ENCODE data around the gene SEBOX. TPM values are rescaled to one million over a fixed set of nuclear protein-coding genes. Genes with fewer than 3 reads are reported as not detected.

The SEBOX gene, protein sequence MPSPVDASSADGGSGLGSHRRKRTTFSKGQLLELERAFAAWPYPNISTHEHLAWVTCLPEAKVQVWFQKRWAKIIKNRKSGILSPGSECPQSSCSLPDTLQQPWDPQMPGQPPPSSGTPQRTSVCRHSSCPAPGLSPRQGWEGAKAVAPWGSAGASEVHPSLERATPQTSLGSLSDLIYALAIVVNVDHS
- not detected in 2 replicates for total RNA-seq

DNA sequence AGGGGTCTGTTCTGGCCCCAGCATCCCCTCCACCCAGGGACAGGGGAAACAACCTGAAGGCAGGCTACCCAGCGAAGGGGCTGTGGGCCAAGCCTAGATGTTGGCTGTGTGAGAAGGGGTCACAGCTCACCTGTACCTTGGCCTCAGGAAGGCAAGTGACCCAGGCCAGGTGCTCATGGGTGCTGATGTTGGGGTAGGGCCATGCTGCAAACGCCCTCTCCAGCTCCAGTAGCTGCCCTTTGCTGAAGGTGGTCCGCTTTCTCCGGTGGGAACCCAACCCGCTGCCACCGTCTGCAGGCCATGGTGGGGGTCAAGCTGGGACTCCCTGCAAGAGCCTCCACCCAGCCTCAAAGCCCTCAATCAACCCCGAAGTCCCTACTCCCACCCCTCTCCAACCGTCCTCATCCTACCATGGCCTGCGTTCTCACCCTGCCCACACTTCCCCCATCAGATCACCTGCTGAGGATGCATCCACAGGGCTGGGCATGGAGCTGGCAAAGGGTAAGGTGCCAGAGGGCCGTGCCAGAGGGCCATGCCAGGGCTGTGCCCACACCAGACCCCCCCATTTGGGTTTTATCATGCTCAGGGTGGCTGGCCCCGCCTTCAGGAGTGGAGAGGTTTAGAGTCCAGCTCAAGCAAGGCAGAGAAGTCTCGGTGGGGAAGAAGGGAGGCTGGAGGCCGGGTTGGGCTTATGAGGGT lies at the start of gene SEBOX:
Gene SEBOX, minus strand, starts transcription at position 535 of the 699 bp plus-strand sequence. Its CDS starts 48 bp downstream, at position 487.
- intact Hi-C loops (cut with micrococcal nuclease): no loop called here

DNA sequence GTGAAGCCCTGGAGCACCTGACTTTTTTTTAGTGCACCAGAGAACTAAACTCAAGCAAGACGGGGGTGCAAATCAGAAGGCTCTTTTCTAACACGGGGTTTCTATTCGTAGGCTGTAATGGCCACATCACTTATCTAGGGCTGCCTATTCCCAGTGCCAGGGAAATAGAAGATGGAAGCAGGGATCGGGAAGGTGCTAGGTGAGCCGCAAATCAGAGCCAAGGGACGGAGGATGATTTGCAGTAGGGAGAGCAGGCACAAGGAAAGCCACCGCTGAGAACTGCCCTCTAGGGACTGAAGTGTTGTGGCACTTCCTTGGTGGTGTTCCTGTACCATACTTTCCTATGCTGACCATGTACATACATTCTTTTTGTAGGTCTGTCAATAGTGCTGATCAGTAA lies 48.8 kb upstream of the SEBOX start:
- intact Hi-C loops (cut with micrococcal nuclease): no loop called here

DNA sequence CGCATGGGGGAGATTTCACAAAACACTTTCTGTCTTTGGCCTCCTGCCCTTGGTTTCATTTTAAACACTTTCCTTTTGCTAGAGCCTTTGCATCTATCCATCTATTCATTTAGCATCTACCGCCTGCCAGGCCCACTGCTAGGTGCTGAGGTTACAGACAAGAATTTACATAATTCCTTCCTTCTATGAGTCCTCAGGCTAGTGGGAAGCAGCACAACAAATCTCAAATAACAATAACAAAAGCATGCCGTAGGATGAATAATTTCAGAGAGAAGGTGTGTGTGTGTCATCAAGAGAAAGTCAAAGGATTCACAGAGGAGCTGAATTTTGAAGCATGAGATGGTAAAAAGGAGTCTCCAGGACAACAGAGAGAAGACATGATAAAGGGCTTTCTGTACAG lies 47.1 kb upstream of the SEBOX start:
- intact Hi-C loops (cut with micrococcal nuclease): no loop called here

DNA sequence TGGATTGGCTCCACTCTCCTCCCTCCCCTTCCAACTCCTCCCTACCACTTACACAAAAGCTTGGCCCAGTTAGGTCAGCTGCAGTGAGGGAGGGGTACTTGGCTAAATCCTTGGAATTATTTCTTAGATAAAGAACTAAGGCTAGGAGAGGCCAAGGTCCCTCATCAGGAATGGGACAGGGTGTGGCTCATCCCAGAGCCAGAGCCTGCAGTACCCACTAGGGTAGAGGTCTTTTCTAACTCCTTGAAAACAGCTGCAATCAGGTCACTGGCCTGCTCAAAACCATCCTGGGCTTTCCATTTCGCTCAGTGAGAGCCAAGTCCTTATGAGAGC lies 42.9 kb upstream of the SEBOX start:
- intact Hi-C loops (cut with micrococcal nuclease): no loop called here

DNA sequence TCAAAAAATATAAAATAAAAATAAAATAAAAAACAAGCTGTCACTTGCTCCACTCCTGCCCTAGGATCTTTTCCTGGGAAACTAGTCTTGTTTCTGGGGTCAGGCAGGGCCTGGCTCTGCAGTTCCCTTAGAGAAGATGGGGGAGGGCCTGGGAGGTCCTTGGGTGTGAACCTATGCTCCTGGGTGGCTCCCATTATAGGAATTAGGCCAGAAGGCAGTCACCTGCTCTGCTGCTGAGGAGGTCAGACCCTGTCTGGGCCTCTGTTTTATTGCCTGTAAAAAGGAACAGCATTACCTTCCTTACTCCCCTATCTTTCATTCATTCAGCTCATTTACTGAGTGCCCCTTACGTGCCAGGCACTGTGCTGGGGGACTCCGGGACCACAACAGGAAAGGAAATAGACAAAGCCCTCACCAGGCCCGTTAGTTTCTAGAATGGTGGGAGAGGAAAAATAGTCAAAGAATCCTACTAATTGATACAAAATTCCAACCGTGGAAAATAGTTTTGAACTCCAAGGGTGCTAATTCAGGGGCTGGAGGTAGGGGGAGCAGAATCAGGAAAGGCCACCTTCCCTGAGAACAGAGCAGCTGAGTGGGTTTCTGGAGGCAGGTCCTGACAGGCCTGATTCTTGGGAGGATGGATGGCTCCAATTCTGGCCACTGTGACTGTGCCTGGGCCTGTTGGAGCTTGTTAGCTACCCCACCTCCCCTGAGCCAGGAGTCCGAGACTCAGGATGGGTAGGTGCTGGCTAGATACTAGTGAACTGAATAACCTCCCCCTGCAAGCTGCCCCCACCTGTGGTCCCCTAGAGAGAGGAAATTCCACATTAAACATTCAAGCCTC lies 42.4 kb upstream of the SEBOX start:
- intact Hi-C loops (cut with micrococcal nuclease): no loop called here

DNA sequence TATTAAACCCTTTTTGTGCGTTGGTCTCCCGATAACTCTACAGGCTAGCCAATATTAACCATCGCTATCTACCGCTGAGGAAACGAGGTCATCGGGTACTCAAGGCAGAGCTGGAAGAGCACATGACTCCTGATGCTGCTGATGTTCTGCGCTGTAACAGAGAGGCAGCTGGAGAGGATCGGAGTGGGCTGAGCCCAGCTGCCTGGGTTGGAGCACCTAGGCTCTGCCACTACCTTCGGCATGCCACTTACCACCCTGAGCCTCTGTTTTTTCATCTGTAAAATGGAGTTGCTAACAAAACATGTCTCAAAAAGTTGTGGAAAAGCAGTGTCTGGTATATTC lies 41.4 kb upstream of the SEBOX start:
- intact Hi-C loops (cut with micrococcal nuclease): no loop called here

DNA sequence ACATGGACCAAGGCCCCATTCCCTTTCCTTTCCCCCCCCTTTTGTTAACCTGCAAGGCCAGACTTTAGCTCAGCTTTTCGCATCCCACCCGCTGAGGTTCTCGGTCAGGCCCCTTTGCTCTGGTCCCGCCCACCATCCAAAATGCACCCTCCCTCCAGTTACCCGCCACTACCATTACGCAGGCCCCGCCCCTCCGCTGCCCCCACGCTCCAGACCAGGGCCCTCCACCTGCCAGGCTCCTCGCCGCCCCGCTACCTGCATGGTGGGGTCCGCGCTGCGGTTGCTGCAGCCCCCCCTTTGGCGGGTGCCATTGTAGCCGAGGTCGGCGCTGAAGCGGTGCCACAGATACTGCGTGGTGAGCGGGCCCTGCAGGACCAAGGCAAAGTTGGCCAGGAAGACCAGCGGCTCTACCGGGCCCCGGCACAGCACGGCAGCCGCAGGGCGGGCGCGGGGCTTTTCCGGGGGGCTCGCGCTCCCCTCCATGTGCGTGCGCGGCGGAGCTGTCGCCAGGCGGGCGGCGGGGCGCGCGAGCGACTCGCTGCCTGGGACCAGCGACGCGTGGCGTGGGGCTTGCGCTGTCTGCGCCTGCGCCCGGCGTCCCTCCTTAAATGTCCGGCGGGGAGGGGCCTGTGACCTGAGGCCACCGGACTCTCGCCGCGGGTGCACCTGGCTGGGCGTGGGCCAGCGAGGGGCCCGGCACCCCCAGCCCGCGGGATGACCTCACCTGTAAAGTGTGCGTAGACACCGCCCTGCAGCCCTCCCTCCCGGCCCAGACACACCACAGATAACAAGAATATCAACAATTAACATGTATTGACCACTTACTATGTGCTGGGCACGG lies 40.9 kb upstream of the SEBOX start, which contains the start of gene SLC46A1:
Gene SLC46A1, minus strand, starts transcription at position 581 of the 841 bp plus-strand sequence. Its CDS starts 98 bp downstream, at position 483.
- intact Hi-C loops (cut with micrococcal nuclease): no loop called here

DNA sequence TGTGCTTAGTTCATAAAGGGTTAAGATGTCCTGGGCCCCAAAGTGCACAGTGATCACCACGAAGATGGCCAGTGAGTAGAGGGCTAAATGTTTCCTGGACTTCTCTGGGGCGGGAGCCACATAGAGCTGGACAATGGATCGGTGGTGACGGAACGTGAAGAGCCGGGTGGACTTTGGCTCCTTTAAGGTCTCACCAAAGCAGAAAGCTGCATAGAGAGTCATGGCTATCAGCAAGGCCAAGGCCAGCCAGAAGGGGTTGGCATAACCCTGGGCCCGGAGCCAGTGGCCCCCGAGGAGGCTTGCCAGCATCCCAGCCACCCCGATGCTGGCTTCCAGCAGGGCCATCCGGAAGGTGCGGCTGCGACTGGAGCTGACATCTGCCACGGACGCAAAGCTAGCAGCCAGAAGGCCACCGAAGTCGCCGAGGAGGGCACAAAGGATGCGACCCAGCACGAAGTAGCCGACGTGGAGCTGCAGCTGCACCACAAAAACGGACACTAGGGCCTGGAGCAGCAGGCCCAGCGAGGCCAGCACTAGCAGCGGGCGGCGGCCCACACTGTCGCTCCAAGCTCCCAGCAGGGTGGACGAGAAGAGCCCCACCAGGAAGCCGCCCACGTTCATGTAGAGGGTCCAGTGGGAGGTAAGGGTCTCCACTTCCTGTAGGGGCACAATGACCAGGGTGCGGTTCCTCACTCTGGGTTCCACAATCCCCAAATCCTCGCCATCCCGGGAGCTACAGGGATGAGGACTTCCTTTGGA lies 40.0 kb upstream of the SEBOX start:
- intact Hi-C loops (cut with micrococcal nuclease): no loop called here

DNA sequence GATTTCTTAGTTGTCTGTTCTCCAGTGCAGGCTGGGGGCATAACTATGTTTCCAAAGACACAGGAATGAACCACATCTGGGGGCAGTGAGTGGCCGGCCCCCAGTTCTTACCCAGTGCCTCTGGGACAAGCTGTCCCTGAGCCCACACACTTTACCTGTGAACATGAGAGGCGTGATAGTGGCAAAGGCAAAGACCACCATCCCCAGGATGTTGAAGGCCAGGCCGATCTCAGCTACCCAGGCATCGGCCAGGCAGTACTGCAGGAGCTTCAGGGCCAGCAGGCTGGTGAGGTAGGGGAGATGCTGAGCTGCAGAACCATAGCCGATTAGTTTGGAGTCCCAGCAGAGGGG lies 39.4 kb upstream of the SEBOX start:
- intact Hi-C loops (cut with micrococcal nuclease): no loop called here

DNA sequence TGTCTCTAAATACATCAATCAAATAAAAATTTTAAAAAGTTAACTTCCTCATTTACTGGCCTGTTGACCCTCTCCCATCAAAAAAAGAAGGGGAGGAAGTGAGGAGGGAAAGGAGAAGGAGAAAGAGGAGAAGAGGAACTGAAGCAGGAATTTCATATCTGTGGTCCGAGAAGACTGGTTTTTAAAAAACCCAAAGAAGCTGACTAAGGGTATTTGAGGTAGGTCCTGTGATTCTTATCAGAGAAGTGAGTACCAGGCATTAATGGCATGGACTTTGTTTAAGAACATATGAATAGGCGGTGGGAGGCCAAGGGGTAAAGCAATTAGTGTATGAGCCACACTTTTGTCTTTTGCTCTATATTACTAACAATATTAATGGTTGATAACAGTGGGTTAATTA lies 39.0 kb upstream of the SEBOX start:
- intact Hi-C loops (cut with micrococcal nuclease): no loop called here

DNA sequence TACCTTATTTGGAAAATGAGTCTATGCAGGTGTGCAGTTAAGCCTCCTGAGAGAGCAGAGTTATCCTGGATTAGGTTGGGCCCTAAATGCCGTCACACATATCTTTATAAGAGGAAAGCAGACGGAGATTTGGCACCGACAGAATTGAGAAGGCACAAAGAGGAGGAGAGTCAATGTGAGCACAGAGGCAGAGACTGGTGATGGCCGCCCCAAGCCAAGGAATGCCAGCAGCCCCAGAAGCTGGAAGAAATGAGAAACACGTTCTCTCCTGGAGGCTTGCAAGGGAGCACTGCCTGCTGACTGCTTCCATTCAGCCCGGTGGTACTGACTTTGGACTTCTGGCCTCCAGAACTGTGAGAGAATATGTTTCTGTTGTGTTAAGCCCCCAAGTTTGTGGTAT lies 37.8 kb upstream of the SEBOX start:
- intact Hi-C loops (cut with micrococcal nuclease): no loop called here

DNA sequence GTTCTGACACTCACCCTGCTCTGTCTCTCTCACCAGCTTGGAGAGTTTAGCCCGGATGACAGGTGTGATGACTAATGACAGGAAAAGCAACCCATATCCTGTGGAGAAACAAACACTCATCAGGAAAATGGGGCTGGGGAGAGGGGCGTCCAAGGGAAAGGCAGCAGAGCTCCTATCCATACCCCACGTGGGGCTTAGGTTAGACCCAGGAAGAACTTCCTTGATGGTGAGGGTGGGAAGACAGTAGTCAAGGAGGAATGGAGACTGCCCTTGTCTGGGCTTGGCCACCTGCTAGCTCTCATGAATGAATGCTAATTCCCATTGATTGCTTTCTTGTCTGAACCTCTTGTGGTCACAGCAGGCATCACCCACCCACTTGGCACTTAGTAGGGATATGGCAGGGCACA lies 37.2 kb upstream of the SEBOX start:
- intact Hi-C loops (cut with micrococcal nuclease): no loop called here

DNA sequence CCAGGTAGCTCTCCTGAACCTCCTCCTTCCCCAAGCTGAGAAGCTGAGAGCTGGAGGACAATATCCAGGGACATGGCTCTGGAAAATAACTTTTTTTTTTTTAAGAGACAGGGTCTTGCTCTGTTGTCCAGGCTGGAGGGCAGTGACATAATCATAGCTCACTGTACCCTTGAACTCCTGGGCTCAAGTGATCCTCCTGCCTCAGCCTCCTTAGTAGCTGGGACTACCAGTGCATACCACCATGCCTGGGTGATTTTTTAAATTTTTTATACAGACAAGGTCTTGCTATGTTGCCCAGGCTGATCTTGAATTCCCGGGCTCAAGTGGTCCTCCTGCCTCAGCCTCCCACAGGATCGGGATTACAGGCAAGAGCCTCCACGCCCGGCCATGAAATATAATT lies 34.8 kb upstream of the SEBOX start:
- intact Hi-C loops (cut with micrococcal nuclease): no loop called here

DNA sequence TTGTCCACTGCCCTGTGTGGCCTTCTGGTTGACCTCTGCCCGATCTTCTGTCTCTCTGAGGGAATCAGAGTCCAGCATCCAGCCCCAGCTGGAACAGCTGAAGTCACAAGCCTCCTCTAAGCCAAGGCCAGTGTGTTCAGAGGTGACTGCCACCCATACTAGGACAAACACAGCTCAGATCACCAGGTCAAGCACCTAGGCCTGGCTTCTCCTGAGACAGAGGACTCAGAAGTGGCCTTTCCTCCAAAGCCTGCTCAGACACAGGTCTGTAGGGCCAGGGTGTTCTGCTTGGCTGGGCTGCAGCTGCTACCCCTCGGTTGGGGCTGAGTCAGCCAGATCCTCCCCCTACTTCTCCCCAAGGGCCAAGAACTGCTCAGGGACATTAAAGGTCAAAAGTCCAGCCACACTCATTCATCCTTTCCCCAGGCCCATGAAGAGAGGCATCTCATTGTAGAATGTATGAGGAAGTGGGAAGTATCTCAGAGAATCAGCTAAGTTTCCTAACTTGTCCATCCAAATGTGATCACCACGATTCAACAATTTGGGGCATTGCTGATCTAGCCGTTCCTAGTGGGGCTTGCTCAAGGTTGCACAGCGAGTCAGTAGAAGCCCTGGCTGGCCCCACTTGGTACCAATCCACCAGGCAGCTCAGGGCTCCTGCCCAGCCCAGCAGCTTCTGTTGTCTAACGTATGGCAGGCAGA lies 33.4 kb upstream of the SEBOX start:
- intact Hi-C loops (cut with micrococcal nuclease): no loop called here

DNA sequence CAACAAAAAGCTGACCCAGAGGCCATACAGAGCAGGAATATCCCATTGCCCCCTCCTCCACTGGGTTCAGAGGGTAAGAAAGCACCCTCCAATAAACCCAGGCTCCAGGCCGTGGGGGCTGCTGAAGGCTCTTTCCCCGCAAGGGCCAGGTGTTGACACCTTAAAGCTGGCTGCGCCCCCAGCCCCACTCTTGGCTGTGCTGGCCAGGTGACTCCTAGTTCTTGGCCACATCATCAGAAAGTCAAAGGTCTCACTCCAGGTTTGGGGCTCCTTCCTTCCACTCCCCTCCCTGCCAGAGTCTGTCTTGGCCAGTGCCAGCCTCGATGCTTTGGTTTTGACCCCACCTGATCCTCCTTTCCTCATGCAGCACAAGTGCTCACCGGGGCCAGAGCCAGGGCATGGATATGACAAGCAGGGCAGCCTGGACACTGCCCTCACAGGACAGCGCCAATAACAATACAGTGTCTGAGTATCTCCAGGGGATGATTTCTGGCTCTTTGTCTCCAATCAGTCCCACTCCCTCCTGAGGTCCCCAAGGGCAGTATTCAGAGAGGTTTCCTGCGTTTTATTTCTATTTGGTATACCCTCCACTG lies 32.8 kb upstream of the SEBOX start:
- intact Hi-C loops (cut with micrococcal nuclease): no loop called here

DNA sequence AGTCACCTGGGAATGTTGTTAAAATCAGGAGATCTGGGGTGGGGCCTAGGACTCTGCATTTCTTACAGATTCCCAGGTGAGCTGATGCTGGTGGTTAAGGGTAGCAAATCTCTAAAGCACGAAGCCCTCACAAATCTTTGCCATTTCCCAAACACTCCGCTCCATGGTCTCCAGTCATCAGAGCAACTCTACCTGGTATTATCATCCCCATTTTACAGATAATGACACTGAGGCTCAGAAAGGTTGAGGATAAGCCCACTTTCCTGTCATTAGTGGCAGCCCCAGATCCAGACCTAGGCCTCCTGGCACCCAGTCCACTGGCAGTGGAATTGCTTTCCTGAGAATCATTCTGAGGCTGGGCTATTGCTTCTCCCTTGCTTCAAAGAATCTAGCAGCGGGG lies 32.3 kb upstream of the SEBOX start:
- intact Hi-C loops (cut with micrococcal nuclease): no loop called here

DNA sequence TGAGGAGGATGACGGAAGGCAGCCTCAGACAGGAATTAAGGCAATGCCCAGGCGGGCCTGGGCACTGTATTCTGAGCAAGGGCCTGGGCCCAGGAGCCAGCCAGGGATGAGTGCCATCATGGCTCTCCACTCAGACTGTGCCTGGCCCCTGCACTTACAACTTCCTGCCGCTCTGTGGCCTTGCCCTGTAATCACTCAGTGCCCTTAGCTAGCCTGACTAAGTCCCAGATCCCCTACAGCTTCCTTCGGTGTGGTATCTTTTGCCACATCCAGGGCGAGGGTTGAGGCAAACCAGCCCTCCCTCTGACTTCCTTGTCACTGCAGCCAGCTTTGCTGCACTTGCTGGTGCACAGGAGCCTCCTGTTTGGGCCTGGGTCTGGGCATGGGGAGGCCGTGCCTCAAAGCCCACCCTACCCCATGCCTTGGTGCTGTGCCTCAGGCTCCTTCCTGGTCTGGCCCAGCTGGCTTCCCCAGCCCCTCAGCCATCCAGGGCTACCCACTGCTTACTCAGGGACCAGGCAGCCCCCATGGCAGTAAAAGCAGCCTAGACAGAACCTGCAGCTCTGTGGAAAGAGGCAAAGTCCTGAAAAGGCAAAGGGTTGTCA lies 31.7 kb upstream of the SEBOX start:
- intact Hi-C loops (cut with micrococcal nuclease): no loop called here

DNA sequence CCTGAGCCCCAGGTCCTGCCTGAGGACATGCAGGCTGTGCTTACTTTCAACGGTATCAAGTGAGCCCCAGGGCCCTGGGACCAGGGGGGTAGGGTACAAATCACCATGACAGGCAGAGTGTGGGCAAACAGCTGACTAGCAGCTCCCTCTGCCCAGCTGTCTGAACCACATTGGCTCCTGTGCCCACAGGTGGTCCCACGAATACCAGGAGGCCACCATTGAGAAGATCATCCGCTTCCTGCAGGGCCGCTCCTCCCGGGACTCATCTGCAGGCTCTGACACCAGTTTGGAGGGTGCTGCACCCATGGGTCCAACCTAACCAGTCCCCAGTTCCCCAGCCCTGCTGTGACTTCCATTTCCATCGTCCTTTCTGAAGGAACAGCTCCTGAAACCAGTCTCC lies 31.0 kb upstream of the SEBOX start:
- intact Hi-C loops (cut with micrococcal nuclease): no loop called here

DNA sequence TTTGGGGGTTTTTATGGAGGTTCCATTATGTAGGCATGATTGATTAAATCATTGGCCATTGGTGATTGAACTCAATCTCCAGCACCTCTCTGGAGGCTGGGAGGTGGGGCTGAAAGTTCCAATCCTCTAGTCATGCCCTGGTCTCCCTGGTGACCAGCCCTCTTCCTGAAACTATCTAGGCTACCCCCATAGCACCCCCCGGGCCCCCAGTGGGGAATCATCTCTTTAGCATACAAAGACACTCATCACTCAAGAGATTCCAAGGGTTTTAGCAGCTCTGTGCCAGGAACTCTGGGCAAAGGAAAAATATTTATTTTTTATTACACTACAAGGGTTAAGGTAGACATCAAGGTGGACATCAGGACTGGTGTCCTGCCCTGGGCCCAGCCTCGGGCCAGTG lies 30.4 kb upstream of the SEBOX start:
- intact Hi-C loops (cut with micrococcal nuclease): no loop called here

Data from T-helper 2 cell treated with Interferon-gamma antibody and Interleukin-4, amounts not matched to agents 100 ng/mL and 5 ng/mL, for 36 hours (primary cell).